K562 (cell line): ENCODE data around the gene TESK2. TPM values are rescaled to one million over a fixed set of nuclear protein-coding genes. Genes with fewer than 3 reads are reported as not detected.
A peak's percentile ranks its signal among the peaks of the same experiment; 100 is the strongest.

Experiments
- ATAC-seq: fragments of 200-7000 bp; cut with Tn5 transposase; 3 replicates; pipeline ENCODE4 v1.9.1; 2020; ENCODE audit warnings: moderate library complexity
- BruUV-seq: library from RNA; stranded (reverse); fragments of 400-500 nt; replicated peaks from 2 replicates; lab custom pipeline; 2021; lab: Mats Ljungman, UMichigan
- CTCF ChIA-PET: fragments of 300-600 bp; formaldehyde crosslinking; extraction: SDS; loops from one replicate; lab custom pipeline; 2021; ENCODE audit warnings: low intra/inter-chr PET ratio; lab: Yijun Ruan, JAX
- POLR2A ChIA-PET: fragments of 300-600, 350-650 bp; sonication (Branson Sonifier 250); formaldehyde crosslinking; extraction: SDS; loops from one replicate; lab custom pipeline; 2021; ENCODE audit warnings: antibody characterized with exemption, inconsistent platforms; lab: Yijun Ruan, JAX
- DNase-seq, 4 experiments: peaks; one replicate each; pipeline versions ENCODE4 v3.0.0 to v3.0.0-alpha.2; 2011 to 2018; ENCODE audit warnings: low spot score in 3 of 4, mixed read lengths in 3 of 4; ENCODE audit errors: extremely low read depth in 1 of 4
- FAIRE-seq: peaks from 2 replicates; lab custom pipeline; 2011; peaks lifted over from hg19 to GRCh38; lab: Jason Lieb, UNC
- H2AFZ ChIP-seq: 2 replicates; pipeline ENCODE4 v1.6.0; 2011; ENCODE audit warnings: low read depth, low read length, control low read depth, inconsistent platforms
- H3K27ac ChIP-seq: fragments of 200-600 bp; 3 replicates; pipeline ENCODE4 v1.8.0; 2011; ENCODE audit warnings: low read depth, mild to moderate bottlenecking, control low read depth, inconsistent platforms, low read length, moderate library complexity, mixed read lengths; ENCODE audit errors: extremely low read depth
- H3K27me3 ChIP-seq, 2 experiments: fragments of 300-600 bp in 1 of 2; 2 replicates in 1 of 2; 3 replicates in 1 of 2; pipeline versions ENCODE4 v1.6.0 to v1.8.0; 2011; ENCODE audit warnings: inconsistent platforms in 2 of 2, low read length in 2 of 2, mild to moderate bottlenecking in 1 of 2, mixed read lengths in 1 of 2, moderate library complexity in 1 of 2; ENCODE audit not compliant: control insufficient read depth in 2 of 2, insufficient read depth in 2 of 2
- H3K36me3 ChIP-seq: fragments of 300-600 bp; 3 replicates; pipeline ENCODE4 v1.8.0; 2011; ENCODE audit warnings: mild to moderate bottlenecking, low read length, inconsistent platforms; ENCODE audit not compliant: control insufficient read depth, insufficient read depth
- H3K4me1 ChIP-seq, 2 experiments: fragments of 200-600 bp in 1 of 2; replicated peaks in 1 of 2; 2 replicates in 1 of 2; 3 replicates in 1 of 2; pipeline versions ENCODE4 v1.5.1 to v1.8.0; 2011; ENCODE audit warnings: inconsistent platforms in 2 of 2, low read length in 2 of 2, mild to moderate bottlenecking in 1 of 2, mixed read lengths in 1 of 2, moderate library complexity in 1 of 2; ENCODE audit not compliant: control insufficient read depth in 2 of 2, insufficient read depth in 2 of 2
- H3K4me2 ChIP-seq: 2 replicates; pipeline ENCODE4 v1.6.1; 2011; ENCODE audit warnings: low read length, control low read depth, inconsistent platforms, mixed read lengths; ENCODE audit not compliant: insufficient read depth
- H3K4me3 ChIP-seq: fragments of 200-600 bp; sonication (generic), shearing (Covaris generic); 2 replicates; pipeline ENCODE4 v1.5.1; 2016; ENCODE audit warnings: control low read depth, inconsistent platforms
- H3K79me2 ChIP-seq: fragments of 200-600 bp; 3 replicates; pipeline ENCODE4 v1.8.0; 2011; ENCODE audit warnings: low read length, inconsistent platforms; ENCODE audit not compliant: control insufficient read depth, insufficient read depth
- H3K9ac ChIP-seq, 2 experiments: 2 replicates each; pipeline versions ENCODE4 v1.6.0 to v1.6.1; 2011; ENCODE audit warnings: low read depth in 2 of 2, low read length in 2 of 2, control low read depth in 1 of 2, inconsistent platforms in 1 of 2, mild to moderate bottlenecking in 1 of 2, mixed read lengths in 1 of 2; ENCODE audit not compliant: insufficient read depth in 1 of 2
- H3K9me1 ChIP-seq: one replicate; pipeline ENCODE4 v1.6.0; 2011; ENCODE audit warnings: inconsistent platforms, mild to moderate bottlenecking, low read length, moderate library complexity; ENCODE audit not compliant: control insufficient read depth, insufficient read depth
- H3K9me3 ChIP-seq: replicated peaks from 2 replicates; pipeline ENCODE4 v1.5.1; 2011; ENCODE audit warnings: low read depth, low read length, inconsistent platforms; ENCODE audit not compliant: control insufficient read depth, insufficient read depth
- H4K20me1 ChIP-seq: replicated peaks from 2 replicates; pipeline ENCODE4 v1.6.1; 2011; ENCODE audit warnings: low read length, inconsistent platforms, mixed read lengths; ENCODE audit not compliant: control insufficient read depth, insufficient read depth
- C11orf30 ChIP-seq: fragments of 450-650 bp; IDR thresholded peaks from 2 replicates; pipeline ENCODE4 v1.6.1; 2016; ENCODE audit warnings: low read depth, mild to moderate bottlenecking
- HDAC1 ChIP-seq, 2 experiments: fragments of 450-650 bp; IDR thresholded peaks; 2 replicates each; pipeline ENCODE4 v1.6.1; 2016 to 2017; ENCODE audit warnings: inconsistent platforms in 1 of 2, mild to moderate bottlenecking in 1 of 2, moderate library complexity in 1 of 2
- KDM4B ChIP-seq, 2 experiments: fragments of 450-650 bp in 1 of 2; sonication (generic) in 1 of 2; IDR thresholded peaks; 2 replicates each; pipeline ENCODE4 v1.6.1; 2016 to 2017; ENCODE audit warnings: borderline replicate concordance in 2 of 2, antibody characterized with exemption in 1 of 2, low read depth in 1 of 2, mild to moderate bottlenecking in 1 of 2
- LEF1 ChIP-seq: fragments of 450-650 bp; IDR thresholded peaks from 2 replicates; pipeline ENCODE4 v1.6.1; 2016; ENCODE audit warnings: mild to moderate bottlenecking
- MAFF ChIP-seq: IDR thresholded peaks from 2 replicates; pipeline ENCODE4 v1.6.1; 2012; ENCODE audit warnings: low read length, improper control_type of control experiment
- MAFG ChIP-seq: fragments of 450-650 bp; conservative IDR thresholded peaks from 2 replicates; pipeline ENCODE4 v1.6.1; 2016; ENCODE audit warnings: missing genetic modification characterization, missing compliant biosample characterization
- NFE2L1 ChIP-seq: fragments of 450-650 bp; IDR thresholded peaks from 2 replicates; pipeline ENCODE4 v1.6.1; 2016; ENCODE audit warnings: missing genetic modification characterization, low read depth, mild to moderate bottlenecking, missing compliant biosample characterization, moderate library complexity, borderline replicate concordance
- ZNF140 ChIP-seq: fragments of 250-450 bp; sonication (Bioruptor Pico); IDR thresholded peaks from 2 replicates; pipeline ENCODE4 v1.8.0; 2021; ENCODE audit warnings: moderate library complexity, mild to moderate bottlenecking, inconsistent platforms
- ZNF316 ChIP-seq: fragments of 450-650 bp; IDR thresholded peaks from 2 replicates; pipeline ENCODE4 v1.6.1; 2016
- ZNF696 ChIP-seq: fragments of 250-450 bp; sonication (Bioruptor Pico); conservative IDR thresholded peaks from 2 replicates; pipeline ENCODE4 v1.4.0; 2020; ENCODE audit warnings: mild to moderate bottlenecking, moderate library complexity
- WGBS: fragments of 100-300 bp; shearing (Covaris generic); methylation state at CpG from one replicate; pipeline ENCODE4 v1.1.6; 2016; ENCODE audit warnings: low coverage, mixed read lengths; ENCODE audit not compliant: insufficient coverage; ENCODE audit errors: missing lambda C conversion rate; 5-methylcytosine and 5-hydroxymethylcytosine counted together
- in situ Hi-C: fragments of 300-500 bp; cut with MboI; formaldehyde crosslinking; loops from 4 replicates; pipeline ENCODE4 v1.15.0; 2018; ENCODE audit warnings: inconsistent platforms, mixed read lengths
- intact Hi-C: fragments of 100-400 bp; cut with micrococcal nuclease; formaldehyde crosslinking; loops from 2 replicates; pipeline ENCODE4 v1.14.2; 2022
- polyA plus RNA-seq, 8 experiments: library from polyadenylated mRNA; depleted of rRNA in 4 of 8; stranded (reverse) in 5 of 8; unstranded in 3 of 8; fragments of >200 nt; fragmentation: Nextera tagmentation in 2 of 8; fragmentation: Illumina TruSeq in 1 of 8; extraction: Ambion mirVana in 2 of 8; extraction: Trizol in 1 of 8; gene quantifications; 2 replicates each; pipeline versions ENCODE4 v1.2.1 to v1.2.3, GENCODE V29; 2011 to 2014; ENCODE audit warnings: inconsistent platforms in 1 of 8, missing spikeins in 1 of 8
- total RNA-seq, 7 experiments: library from RNA; depleted of rRNA in 6 of 7; stranded (reverse); fragments of >200 nt in 6 of 7; fragmentation: Illumina TruSeq in 2 of 7; extraction: Trizol in 2 of 7; gene quantifications; 2 replicates each; pipeline versions ENCODE4 v1.2.1 to v1.2.3, GENCODE V29; 2011 to 2021; ENCODE audit warnings: low replicate concordance in 1 of 7
- TF ChIP-seq, protein P1 (sequence below): fragments of 250-450 bp; sonication (Bioruptor Pico); IDR thresholded peaks from 2 replicates; pipeline ENCODE4 v1.5.0; 2021; ENCODE audit warnings: mild to moderate bottlenecking, borderline replicate concordance
- TF ChIP-seq, protein P2 (sequence below): sonication (generic); formaldehyde crosslinking; IDR thresholded peaks from 2 replicates; pipeline ENCODE4 v1.9.0; 2022; ENCODE audit warnings: mild to moderate bottlenecking, missing genetic modification reagents
- TF ChIP-seq, protein P3 (sequence below): fragments of 250-450 bp; sonication (Bioruptor Pico); IDR thresholded peaks from 2 replicates; pipeline ENCODE4 v1.8.0; 2021; ENCODE audit warnings: borderline replicate concordance, mild to moderate bottlenecking, moderate library complexity; ENCODE audit not compliant: poor library complexity, severe bottlenecking

TESK2 gene
- total and polyA plus RNA-seq, 9 of the 15 experiments (the other 6 are each of a cell fraction or from before 2014, with no cell fraction given) = 1.6 to 5.3 (median 3.7) TPM

DNA sequence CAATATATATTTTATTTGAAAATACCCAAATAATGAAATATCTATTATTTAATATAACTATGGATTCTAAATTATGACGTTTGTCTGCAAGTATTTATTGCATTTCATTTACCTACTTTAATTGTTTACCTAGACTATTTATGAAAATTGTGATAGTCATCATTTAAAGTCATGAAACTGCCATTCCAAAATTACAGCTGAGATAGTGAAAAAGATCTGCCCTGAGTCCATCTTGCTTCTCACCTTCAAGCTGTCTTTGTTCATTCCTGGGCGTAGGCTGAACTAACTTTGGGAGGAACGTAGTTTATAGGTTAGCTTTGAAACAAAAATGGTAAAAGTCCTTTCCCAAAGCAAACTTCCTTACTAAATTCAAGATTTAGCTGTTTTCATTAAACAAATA lies 176.7 kb downstream of the TESK2 start:
- no peaks in the 10 kb centered on the region for H3K4me1 ChIP-seq
- BruUV-seq = no TSS peak
- intact Hi-C loops = no loop called here
- ATAC-seq (no peak), DNase-seq (no peak), FAIRE-seq (no peak)
- in situ Hi-C loops = no loop called here
- no peak overlapping the region for H3K4me3 ChIP-seq
- CTCF ChIA-PET = no interaction called here
- POLR2A ChIA-PET = interaction anchor here (0.7 to 1.9 kb wide), 4 partner anchors 11 to 302 kb away, joined by 3 to 8 read pairs (median 6); no protein-coding TSS in a partner anchor
- H2AFZ ChIP-seq = peak overlapping the region; percentile 2; the same call in 1 of the 2 replicates
- TF ChIP-seq, protein P1, sequence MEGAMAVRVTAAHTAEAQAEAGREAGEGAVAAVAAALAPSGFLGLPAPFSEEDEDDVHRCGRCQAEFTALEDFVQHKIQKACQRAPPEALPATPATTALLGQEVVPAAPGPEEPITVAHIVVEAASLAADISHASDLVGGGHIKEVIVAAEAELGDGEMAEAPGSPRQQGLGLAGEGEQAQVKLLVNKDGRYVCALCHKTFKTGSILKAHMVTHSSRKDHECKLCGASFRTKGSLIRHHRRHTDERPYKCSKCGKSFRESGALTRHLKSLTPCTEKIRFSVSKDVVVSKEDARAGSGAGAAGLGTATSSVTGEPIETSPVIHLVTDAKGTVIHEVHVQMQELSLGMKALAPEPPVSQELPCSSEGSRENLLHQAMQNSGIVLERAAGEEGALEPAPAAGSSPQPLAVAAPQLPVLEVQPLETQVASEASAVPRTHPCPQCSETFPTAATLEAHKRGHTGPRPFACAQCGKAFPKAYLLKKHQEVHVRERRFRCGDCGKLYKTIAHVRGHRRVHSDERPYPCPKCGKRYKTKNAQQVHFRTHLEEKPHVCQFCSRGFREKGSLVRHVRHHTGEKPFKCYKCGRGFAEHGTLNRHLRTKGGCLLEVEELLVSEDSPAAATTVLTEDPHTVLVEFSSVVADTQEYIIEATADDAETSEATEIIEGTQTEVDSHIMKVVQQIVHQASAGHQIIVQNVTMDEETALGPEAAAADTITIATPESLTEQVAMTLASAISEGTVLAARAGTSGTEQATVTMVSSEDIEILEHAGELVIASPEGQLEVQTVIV (CRISPR knock-in tag) = no peak
- no peak for TF ChIP-seq LEF1
- no peak for TF ChIP-seq KDM4B (IDR thresholded peaks at IDR 0.05; ENCODE audit: borderline replicate concordance in 2 of 2, low read depth in 1 of 2)
- peak; percentile 87 for TF ChIP-seq ZNF316
- peak; percentile 17; the same call in 1 of the 2 replicates for TF ChIP-seq MAFF
- TF ChIP-seq HDAC1 (IDR thresholded peaks at IDR 0.05) = no peak
- TF ChIP-seq, protein P2, sequence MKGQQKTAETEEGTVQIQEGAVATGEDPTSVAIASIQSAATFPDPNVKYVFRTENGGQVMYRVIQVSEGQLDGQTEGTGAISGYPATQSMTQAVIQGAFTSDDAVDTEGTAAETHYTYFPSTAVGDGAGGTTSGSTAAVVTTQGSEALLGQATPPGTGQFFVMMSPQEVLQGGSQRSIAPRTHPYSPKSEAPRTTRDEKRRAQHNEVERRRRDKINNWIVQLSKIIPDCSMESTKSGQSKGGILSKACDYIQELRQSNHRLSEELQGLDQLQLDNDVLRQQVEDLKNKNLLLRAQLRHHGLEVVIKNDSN (CRISPR knock-in tag) = no peak
- TF ChIP-seq MAFG (tag) = 0 out of 2 replicates have a peak, but pooled peaks have one; percentile 15
- TF ChIP-seq ZNF140 = no peak
- TF ChIP-seq, protein P3, sequence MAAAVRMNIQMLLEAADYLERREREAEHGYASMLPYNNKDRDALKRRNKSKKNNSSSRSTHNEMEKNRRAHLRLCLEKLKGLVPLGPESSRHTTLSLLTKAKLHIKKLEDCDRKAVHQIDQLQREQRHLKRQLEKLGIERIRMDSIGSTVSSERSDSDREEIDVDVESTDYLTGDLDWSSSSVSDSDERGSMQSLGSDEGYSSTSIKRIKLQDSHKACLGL = no peak
- TF ChIP-seq NFE2L1 = no peak
- peak; percentile 50 for TF ChIP-seq C11orf30
- no peak for TF ChIP-seq ZNF696 (CRISPR knock-in tag)
- H3K4me2 ChIP-seq = no peak overlapping the region
- no peaks in the 10 kb centered on the region for H4K20me1 ChIP-seq
- WGBS = 43% methylated on average over 3 of the region's 3 CpGs
- no peaks in the 10 kb centered on the region for H3K79me2 ChIP-seq
- H3K9ac ChIP-seq = no peak overlapping the region
- H3K9me3 ChIP-seq = no peaks in the 10 kb centered on the region
- H3K27me3 ChIP-seq = no peaks in the 10 kb centered on the region
- H3K9me1 ChIP-seq = no peaks in the 10 kb centered on the region
- no peak overlapping the region for H3K27ac ChIP-seq
- no peaks in the 10 kb centered on the region for H3K36me3 ChIP-seq
